ENCODE results near the gene RRM2. TPM values are rescaled to one million over a fixed set of nuclear protein-coding genes. Genes with fewer than 3 reads are reported as not detected.

Gene RRM2
- total RNA-seq, 1 experiment from 2014 or later = 129 TPM

GRCh38 chr2:10144771-10145518 lies 22.4 kb downstream of the RRM2 start:
- ChIA-PET POLR2A (no interaction called here), CTCF (interaction anchor here (0.9 to 1.2 kb wide), 3 partner anchors 20 to 290 kb away, joined by 3 read pairs; no protein-coding TSS in a partner anchor)

DNA sequence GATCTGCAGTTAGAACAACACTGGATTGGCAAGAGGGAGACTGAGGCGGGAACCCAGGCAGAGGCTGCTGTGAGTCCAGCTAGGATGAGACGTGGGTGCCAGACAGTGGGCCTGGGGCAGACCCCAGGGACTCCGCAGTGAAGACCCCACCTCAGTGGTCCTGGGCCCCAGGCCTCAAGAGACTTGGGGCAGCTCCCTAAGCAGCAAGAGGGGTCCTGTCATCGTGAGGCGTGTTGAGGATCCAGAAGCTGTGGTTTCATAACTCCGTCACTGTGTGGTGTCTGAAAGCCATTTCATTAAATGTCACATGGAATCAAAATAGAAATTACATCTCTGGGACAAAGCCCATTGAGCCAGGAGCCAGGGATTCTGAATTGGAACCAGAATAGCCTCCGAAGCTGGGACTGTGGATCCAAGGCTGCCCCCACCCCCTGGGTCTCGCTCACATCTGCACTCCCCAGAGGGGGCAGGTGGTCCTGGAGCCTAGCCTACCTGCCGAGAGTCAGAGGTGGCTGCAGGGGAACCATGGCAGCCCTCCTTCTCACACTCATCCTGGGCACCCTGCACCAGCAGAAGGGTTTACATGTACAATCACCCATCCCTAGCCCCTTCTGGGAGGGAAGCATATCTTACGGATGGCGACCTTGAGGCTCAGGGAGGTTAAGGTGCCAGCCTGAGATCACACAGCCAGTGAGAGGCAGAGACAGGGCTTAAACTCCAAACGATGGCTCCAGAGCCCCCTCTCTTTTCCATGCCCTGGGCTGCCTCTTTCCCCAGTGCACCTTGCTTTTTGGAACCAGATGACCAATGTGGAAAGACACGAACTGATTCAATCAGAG lies 23.2 kb downstream of the RRM2 start:
- no peak overlapping the region for H3K4me3 Mint-ChIP-seq
- ATAC-seq (no peak), DNase-seq (ENCODE audit: low spot score) (no peak)
- POLR2A ChIA-PET = no interaction called here
- CTCF ChIA-PET = interaction anchor here (1.1 to 1.7 kb wide), 3 partner anchors 21 to 289 kb away, joined by 3 to 4 read pairs (median 3); no protein-coding TSS in a partner anchor
- H3K27ac Mint-ChIP-seq = no peak overlapping the region
- H3K9me3 Mint-ChIP-seq = no peaks in the 10 kb centered on the region
- H3K27me3 Mint-ChIP-seq (ENCODE audit: low read depth) = no peaks in the 10 kb centered on the region
- peaks cover 13% of the 10 kb centered on the region for H3K36me3 Mint-ChIP-seq
- peaks cover 3% of the 10 kb centered on the region; the same call in 1 of the 2 replicates for H3K4me1 Mint-ChIP-seq
- TF ChIP-seq, protein P1, sequence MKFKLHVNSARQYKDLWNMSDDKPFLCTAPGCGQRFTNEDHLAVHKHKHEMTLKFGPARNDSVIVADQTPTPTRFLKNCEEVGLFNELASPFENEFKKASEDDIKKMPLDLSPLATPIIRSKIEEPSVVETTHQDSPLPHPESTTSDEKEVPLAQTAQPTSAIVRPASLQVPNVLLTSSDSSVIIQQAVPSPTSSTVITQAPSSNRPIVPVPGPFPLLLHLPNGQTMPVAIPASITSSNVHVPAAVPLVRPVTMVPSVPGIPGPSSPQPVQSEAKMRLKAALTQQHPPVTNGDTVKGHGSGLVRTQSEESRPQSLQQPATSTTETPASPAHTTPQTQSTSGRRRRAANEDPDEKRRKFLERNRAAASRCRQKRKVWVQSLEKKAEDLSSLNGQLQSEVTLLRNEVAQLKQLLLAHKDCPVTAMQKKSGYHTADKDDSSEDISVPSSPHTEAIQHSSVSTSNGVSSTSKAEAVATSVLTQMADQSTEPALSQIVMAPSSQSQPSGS (CRISPR knock-in tag; IDR thresholded peaks at IDR 0.05; ENCODE audit: borderline replicate concordance, low read depth) = no peak
- TF ChIP-seq, protein P2, sequence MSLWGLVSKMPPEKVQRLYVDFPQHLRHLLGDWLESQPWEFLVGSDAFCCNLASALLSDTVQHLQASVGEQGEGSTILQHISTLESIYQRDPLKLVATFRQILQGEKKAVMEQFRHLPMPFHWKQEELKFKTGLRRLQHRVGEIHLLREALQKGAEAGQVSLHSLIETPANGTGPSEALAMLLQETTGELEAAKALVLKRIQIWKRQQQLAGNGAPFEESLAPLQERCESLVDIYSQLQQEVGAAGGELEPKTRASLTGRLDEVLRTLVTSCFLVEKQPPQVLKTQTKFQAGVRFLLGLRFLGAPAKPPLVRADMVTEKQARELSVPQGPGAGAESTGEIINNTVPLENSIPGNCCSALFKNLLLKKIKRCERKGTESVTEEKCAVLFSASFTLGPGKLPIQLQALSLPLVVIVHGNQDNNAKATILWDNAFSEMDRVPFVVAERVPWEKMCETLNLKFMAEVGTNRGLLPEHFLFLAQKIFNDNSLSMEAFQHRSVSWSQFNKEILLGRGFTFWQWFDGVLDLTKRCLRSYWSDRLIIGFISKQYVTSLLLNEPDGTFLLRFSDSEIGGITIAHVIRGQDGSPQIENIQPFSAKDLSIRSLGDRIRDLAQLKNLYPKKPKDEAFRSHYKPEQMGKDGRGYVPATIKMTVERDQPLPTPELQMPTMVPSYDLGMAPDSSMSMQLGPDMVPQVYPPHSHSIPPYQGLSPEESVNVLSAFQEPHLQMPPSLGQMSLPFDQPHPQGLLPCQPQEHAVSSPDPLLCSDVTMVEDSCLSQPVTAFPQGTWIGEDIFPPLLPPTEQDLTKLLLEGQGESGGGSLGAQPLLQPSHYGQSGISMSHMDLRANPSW (CRISPR knock-in tag; conservative IDR thresholded peaks at IDR 0.05; ENCODE audit: low read depth) = no peak
- no peak for TF ChIP-seq ELF4 (CRISPR knock-in tag; IDR thresholded peaks at IDR 0.05; ENCODE audit: low read depth)
- no peak for TF ChIP-seq KAT7 (CRISPR knock-in tag; IDR thresholded peaks at IDR 0.05; ENCODE audit: borderline replicate concordance)
- TF ChIP-seq NFATC4 (CRISPR knock-in tag; IDR thresholded peaks at IDR 0.05) = no peak
- TF ChIP-seq NR1H2 (CRISPR knock-in tag; IDR thresholded peaks at IDR 0.05) = no peak
- no peak for TF ChIP-seq ZNF263 (CRISPR knock-in tag; IDR thresholded peaks at IDR 0.05; ENCODE audit: low read depth)
- no peak for TF ChIP-seq TEAD4 (CRISPR knock-in tag; IDR thresholded peaks at IDR 0.05)
- no peak for TF ChIP-seq TEAD1 (CRISPR knock-in tag; IDR thresholded peaks at IDR 0.05)
- TF ChIP-seq CBFB (CRISPR knock-in tag; IDR thresholded peaks at IDR 0.05; ENCODE audit: low read depth) = no peak
- no peak for TF ChIP-seq SMAD3 (CRISPR knock-in tag; IDR thresholded peaks at IDR 0.05; ENCODE audit: borderline replicate concordance)
- TF ChIP-seq MXD4 (CRISPR knock-in tag; IDR thresholded peaks at IDR 0.05; ENCODE audit: borderline replicate concordance) = no peak
- no peak for TF ChIP-seq SP1 (CRISPR knock-in tag; conservative IDR thresholded peaks at IDR 0.05)

More at GRCh38 chr2:10144771-10145518, 22.4 kb downstream of the RRM2 start:
- Mint-ChIP-seq H3K36me3 (peaks cover 13% of the 10 kb centered on the region), H3K9me3 (no peaks in the 10 kb centered on the region), H3K27me3 (ENCODE audit: low read depth) (no peaks in the 10 kb centered on the region), H3K27ac (no peak overlapping the region), H3K4me3 (no peak overlapping the region), H3K4me1 (peaks cover 3% of the 10 kb centered on the region; the same call in 1 of the 2 replicates)
- ATAC-seq (no peak), DNase-seq (ENCODE audit: low spot score) (no peak)
- TF ChIP-seq, protein P3, sequence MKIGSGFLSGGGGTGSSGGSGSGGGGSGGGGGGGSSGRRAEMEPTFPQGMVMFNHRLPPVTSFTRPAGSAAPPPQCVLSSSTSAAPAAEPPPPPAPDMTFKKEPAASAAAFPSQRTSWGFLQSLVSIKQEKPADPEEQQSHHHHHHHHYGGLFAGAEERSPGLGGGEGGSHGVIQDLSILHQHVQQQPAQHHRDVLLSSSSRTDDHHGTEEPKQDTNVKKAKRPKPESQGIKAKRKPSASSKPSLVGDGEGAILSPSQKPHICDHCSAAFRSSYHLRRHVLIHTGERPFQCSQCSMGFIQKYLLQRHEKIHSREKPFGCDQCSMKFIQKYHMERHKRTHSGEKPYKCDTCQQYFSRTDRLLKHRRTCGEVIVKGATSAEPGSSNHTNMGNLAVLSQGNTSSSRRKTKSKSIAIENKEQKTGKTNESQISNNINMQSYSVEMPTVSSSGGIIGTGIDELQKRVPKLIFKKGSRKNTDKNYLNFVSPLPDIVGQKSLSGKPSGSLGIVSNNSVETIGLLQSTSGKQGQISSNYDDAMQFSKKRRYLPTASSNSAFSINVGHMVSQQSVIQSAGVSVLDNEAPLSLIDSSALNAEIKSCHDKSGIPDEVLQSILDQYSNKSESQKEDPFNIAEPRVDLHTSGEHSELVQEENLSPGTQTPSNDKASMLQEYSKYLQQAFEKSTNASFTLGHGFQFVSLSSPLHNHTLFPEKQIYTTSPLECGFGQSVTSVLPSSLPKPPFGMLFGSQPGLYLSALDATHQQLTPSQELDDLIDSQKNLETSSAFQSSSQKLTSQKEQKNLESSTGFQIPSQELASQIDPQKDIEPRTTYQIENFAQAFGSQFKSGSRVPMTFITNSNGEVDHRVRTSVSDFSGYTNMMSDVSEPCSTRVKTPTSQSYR (CRISPR knock-in tag; IDR thresholded peaks at IDR 0.05) = no peak
- TF ChIP-seq SMAD3 (CRISPR knock-in tag; IDR thresholded peaks at IDR 0.05; ENCODE audit: borderline replicate concordance) (no peak), RELA (CRISPR knock-in tag; IDR thresholded peaks at IDR 0.05; ENCODE audit: borderline replicate concordance) (no peak), ZNF263 (CRISPR knock-in tag; IDR thresholded peaks at IDR 0.05; ENCODE audit: low read depth) (no peak)
- TF ChIP-seq, protein P2 (CRISPR knock-in tag; conservative IDR thresholded peaks at IDR 0.05; ENCODE audit: low read depth) = no peak

Measured in WTC11 (cell line).